ENCODE data around the gene GPX2. TPM values are rescaled to one million over a fixed set of nuclear protein-coding genes. Genes with fewer than 3 reads are reported as not detected.

GPX2 gene
- total RNA-seq, 1 experiment from 2014 or later, result not detected

DNA sequence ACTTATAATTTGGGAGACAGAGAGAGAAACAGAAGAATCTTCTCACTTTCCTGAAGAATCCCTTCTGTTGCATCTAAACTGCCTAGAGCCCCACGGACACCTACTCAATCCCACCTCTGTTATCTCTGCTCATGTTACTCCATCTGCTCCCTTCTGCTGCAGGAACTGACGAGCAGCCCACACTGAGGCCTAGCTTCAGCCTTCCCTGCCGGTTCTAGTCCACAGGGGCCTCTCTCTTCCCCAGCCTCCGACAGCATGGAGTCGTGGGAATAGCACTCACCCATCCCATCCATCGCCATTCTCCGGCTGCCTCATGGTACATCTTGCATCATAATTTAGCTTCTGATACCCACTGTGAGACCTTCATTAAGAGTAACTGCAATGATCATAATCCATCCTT is 25.6 kb upstream of the GPX2 start:
- ChIA-PET POLR2A (ENCODE audit: low non-redundant PET) (no interaction called here), CTCF (no interaction called here)
- intact Hi-C loops (cut with micrococcal nuclease; ENCODE audit: unreplicated experiment), result no loop called here
- no TSS peak for BruUV-seq (replicated peaks)
- Histone ChIP-seq H3K36me3 (ENCODE audit: insufficient read depth, low read length, poor library complexity, severe bottlenecking) (no peaks in the 10 kb centered on the region), H3K4me3 (ENCODE audit: low read depth, low read length, poor library complexity, severe bottlenecking) (no peak overlapping the region), H3K27me3 (replicated peaks; ENCODE audit: insufficient read depth, low read depth, low read length, poor library complexity) (no peaks in the 10 kb centered on the region), H3K27ac (ENCODE audit: low read depth, low read length, poor library complexity, severe bottlenecking) (peak overlapping the region; percentile 59), H3K4me1 (ENCODE audit: insufficient read depth, low read length, poor library complexity, severe bottlenecking) (peaks cover 20% of the 10 kb centered on the region), H3K9me3 (ENCODE audit: low read depth, low read length, poor library complexity, severe bottlenecking) (no peaks in the 10 kb centered on the region)
- DNase-seq (ENCODE audit: low spot score), result no peak
- TF ChIP-seq, protein P1, sequence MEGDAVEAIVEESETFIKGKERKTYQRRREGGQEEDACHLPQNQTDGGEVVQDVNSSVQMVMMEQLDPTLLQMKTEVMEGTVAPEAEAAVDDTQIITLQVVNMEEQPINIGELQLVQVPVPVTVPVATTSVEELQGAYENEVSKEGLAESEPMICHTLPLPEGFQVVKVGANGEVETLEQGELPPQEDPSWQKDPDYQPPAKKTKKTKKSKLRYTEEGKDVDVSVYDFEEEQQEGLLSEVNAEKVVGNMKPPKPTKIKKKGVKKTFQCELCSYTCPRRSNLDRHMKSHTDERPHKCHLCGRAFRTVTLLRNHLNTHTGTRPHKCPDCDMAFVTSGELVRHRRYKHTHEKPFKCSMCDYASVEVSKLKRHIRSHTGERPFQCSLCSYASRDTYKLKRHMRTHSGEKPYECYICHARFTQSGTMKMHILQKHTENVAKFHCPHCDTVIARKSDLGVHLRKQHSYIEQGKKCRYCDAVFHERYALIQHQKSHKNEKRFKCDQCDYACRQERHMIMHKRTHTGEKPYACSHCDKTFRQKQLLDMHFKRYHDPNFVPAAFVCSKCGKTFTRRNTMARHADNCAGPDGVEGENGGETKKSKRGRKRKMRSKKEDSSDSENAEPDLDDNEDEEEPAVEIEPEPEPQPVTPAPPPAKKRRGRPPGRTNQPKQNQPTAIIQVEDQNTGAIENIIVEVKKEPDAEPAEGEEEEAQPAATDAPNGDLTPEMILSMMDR (conservative IDR thresholded peaks at IDR 0.05; ENCODE audit: low read depth, low read length), result no peak
- TF ChIP-seq EZH2 (IDR thresholded peaks at IDR 0.05; ENCODE audit: borderline replicate concordance, low read depth, low read length, poor library complexity, severe bottlenecking), result no peak

DNA sequence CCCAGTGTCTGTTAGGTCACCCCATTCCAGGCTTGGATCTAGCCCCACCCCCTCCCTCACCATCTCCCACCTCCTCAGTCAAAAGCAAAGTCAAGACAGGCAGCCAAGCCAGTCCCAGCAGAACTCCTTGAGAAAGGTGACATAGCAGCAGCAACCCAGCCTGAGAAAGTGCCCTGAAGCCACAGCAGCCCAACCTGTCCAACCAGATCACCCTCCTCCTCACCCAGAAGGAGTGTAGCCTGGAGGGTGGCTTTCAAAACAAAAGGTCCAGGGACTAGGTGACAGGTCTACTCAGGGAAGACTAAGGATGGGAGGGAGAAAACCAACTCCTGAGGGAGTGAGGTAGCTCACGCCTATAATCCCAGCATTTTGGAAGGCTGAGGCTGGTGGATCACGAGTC is 24.4 kb upstream of the GPX2 start:
- Histone ChIP-seq H3K4me1 (ENCODE audit: insufficient read depth, low read length, poor library complexity, severe bottlenecking) (peaks cover 15% of the 10 kb centered on the region), H3K36me3 (ENCODE audit: insufficient read depth, low read length, poor library complexity, severe bottlenecking) (no peaks in the 10 kb centered on the region), H3K4me3 (ENCODE audit: low read depth, low read length, poor library complexity, severe bottlenecking) (no peak overlapping the region), H3K9me3 (ENCODE audit: low read depth, low read length, poor library complexity, severe bottlenecking) (no peaks in the 10 kb centered on the region), H3K27ac (ENCODE audit: low read depth, low read length, poor library complexity, severe bottlenecking) (no peak overlapping the region), H3K27me3 (replicated peaks; ENCODE audit: insufficient read depth, low read depth, low read length, poor library complexity) (no peaks in the 10 kb centered on the region)
- intact Hi-C loops (cut with micrococcal nuclease; ENCODE audit: unreplicated experiment), result no loop called here
- no peak for DNase-seq (ENCODE audit: low spot score)
- no TSS peak for BruUV-seq (replicated peaks)
- CTCF ChIA-PET, result no interaction called here
- TF ChIP-seq EZH2 (IDR thresholded peaks at IDR 0.05; ENCODE audit: borderline replicate concordance, low read depth, low read length, poor library complexity, severe bottlenecking), result no peak
- POLR2A ChIA-PET (ENCODE audit: low non-redundant PET), result no interaction called here

DNA sequence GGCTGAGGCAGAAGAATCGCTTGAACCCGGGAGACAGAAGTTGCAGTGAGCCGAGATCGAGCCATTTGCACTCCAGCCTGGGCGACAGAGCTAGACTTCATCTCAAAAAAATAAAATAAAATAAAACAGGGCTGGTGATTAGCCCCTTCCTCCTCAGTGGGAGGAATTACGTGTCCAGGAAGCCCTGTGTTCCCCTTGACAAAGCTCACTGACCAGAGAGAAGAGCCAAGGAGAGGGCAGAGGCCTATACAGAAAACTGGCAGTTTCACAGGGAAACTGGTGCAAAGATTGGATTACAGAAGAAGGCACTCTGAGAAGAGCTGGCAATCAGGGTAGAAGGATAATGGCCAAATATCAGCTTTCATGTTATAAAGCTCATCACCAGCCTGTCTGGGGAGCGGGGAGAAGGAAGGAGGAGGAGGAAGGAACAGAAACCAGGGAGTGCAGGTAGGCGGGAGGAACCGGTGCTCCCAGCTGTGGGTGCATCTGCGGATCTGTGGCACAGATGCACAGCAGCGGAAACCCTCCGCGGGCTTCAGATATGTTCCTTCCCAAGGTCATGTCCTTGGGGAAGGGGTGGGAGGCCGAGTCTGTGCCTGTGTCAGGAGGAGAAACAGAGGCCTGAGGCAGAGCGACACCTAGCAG is 22.9 kb upstream of the GPX2 start:
- no peak for DNase-seq (ENCODE audit: low spot score)
- intact Hi-C loops (cut with micrococcal nuclease; ENCODE audit: unreplicated experiment), result no loop called here
- BruUV-seq (replicated peaks), result no TSS peak
- H3K4me3 ChIP-seq (ENCODE audit: low read depth, low read length, poor library complexity, severe bottlenecking), result no peak overlapping the region
- CTCF ChIA-PET, result no interaction called here
- POLR2A ChIA-PET (ENCODE audit: low non-redundant PET), result no interaction called here
- no peaks in the 10 kb centered on the region for H3K9me3 ChIP-seq (ENCODE audit: low read depth, low read length, poor library complexity, severe bottlenecking)
- H3K4me1 ChIP-seq (ENCODE audit: insufficient read depth, low read length, poor library complexity, severe bottlenecking), result peaks cover 15% of the 10 kb centered on the region
- no peak overlapping the region for H3K27ac ChIP-seq (ENCODE audit: low read depth, low read length, poor library complexity, severe bottlenecking)
- TF ChIP-seq EZH2 (IDR thresholded peaks at IDR 0.05; ENCODE audit: borderline replicate concordance, low read depth, low read length, poor library complexity, severe bottlenecking), result no peak
- no peaks in the 10 kb centered on the region for H3K27me3 ChIP-seq (replicated peaks; ENCODE audit: insufficient read depth, low read depth, low read length, poor library complexity)
- no peaks in the 10 kb centered on the region for H3K36me3 ChIP-seq (ENCODE audit: insufficient read depth, low read length, poor library complexity, severe bottlenecking)

DNA sequence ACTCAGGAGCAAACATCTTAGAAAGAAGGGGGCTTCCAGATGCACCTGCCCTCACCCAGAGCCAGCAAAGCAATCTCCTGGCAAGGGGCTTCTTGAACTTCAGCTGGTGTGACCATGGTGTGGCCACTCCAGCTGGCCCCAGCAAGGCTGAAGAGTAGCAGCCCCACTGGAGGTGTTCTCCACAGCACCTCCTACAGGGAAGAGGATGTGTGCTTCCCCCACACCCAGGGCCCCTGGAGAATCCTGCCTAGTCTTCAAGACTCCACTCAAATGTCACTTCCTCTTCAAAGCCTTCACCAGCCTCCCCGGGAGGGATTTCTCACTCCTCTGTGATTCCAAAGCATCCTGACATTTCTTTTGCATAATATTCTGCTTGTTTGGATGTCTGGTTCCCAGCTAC is 21.1 kb upstream of the GPX2 start:
- ChIA-PET CTCF (no interaction called here), POLR2A (ENCODE audit: low non-redundant PET) (no interaction called here)
- Histone ChIP-seq H3K27me3 (replicated peaks; ENCODE audit: insufficient read depth, low read depth, low read length, poor library complexity) (no peaks in the 10 kb centered on the region), H3K27ac (ENCODE audit: low read depth, low read length, poor library complexity, severe bottlenecking) (no peak overlapping the region), H3K9me3 (ENCODE audit: low read depth, low read length, poor library complexity, severe bottlenecking) (no peaks in the 10 kb centered on the region), H3K4me1 (ENCODE audit: insufficient read depth, low read length, poor library complexity, severe bottlenecking) (peaks cover 7% of the 10 kb centered on the region), H3K36me3 (ENCODE audit: insufficient read depth, low read length, poor library complexity, severe bottlenecking) (no peaks in the 10 kb centered on the region), H3K4me3 (ENCODE audit: low read depth, low read length, poor library complexity, severe bottlenecking) (no peak overlapping the region)
- intact Hi-C loops (cut with micrococcal nuclease; ENCODE audit: unreplicated experiment), result no loop called here
- TF ChIP-seq EZH2 (IDR thresholded peaks at IDR 0.05; ENCODE audit: borderline replicate concordance, low read depth, low read length, poor library complexity, severe bottlenecking), result no peak
- TF ChIP-seq, protein P1 (conservative IDR thresholded peaks at IDR 0.05; ENCODE audit: low read depth, low read length), result peak; percentile 24; the same call in 1 of the 2 replicates
- no peak for DNase-seq (ENCODE audit: low spot score)
- no TSS peak for BruUV-seq (replicated peaks)
